GM21786 (cell line): Measurements from ENCODE around the gene MCM10.

Experiments used
- ATAC-seq: cut with Tn5 transposase; IDR thresholded peaks from one replicate; pipeline ENCODE4 v1.9.1; 2021; ENCODE audit not compliant: unreplicated experiment

Gene MCM10

DNA sequence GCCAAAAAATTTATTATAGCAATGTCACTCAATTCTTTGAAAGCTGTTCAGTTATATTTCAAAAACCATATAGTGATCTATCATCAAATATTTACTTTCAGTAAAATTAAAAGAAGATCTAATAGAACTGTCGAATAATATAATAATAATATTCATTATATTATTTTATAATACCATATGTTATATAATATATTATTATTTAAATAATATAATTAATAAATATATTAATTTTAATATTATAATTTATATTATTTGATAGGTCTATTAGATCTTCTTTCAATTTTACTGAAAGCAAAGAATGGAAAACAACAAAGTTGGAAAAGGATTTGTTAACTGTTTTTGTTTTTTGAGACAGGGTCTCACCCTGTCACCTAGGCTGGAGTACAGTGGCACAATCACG is 95.3 kb downstream of the MCM10 start:
- no peak for ATAC-seq

DNA sequence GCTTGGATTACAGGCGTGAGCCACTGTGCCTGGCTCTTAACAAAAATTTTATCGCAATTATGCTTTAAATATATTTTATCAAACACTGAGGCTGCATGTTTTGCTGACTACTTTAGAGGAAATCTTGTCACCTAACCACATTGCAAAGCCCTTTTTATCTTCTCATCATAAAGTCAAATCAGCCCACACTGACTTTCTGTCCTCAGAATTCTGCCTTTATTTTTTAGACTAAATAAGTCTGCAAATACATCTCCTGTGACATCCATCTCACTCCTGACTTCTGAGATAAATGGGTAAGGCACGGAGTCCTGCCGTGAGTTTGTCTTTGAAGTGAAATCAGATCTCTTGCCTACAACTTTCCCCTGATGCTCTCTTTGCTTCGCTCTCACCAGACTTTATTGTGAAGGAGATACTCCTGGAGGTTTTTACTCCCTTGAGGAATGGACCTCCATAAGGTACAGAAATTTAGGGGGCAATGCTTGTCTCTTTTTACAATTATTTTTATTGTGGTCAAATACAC is 96.3 kb downstream of the MCM10 start:
- no peak for ATAC-seq
